NOMO-1 (cell line): ENCODE measurements around the gene NELFB.
A peak's percentile ranks its signal among the peaks of the same experiment; 100 is the strongest.
"Not testable (repeated sequence)": the region's sequence is repeated elsewhere in the genome, so short reads cannot be mapped to it uniquely, and the experiment has no call there.

Experiments used
- DNase-seq, 2 experiments: peaks; one replicate each; lab custom pipeline; 2025; ENCODE audit not compliant: unreplicated experiment in 2 of 2; lab: John Stamatoyannopoulos, UW

The NELFB gene

DNA sequence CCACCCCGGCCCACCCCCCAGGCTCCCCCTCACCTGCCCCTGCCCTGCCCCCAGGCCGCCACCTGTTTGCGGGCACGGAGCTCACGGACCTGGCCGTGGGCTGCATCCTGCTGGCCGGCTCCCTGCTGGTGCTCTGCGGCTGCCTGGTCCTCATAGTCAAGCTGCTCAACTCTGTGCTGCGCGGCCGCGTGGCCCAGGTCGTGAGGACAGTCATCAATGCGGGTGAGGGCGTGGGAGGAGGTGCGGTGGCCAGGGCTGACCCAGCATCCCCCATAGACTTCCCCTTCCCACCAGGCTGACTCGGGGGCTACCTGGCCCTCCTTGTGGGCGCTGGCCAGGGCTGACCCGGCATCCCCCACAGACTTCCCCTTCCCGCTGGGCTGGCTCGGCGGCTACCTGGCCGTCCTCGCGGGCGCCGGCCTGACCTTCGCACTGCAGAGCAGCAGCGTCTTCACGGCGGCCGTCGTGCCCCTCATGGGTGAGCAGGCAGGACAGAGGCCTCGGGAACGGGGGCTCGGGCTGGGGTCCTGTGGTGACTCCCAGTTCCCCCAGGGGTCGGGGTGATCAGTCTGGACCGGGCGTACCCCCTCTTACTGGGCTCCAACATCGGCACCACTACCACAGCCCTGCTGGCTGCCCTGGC, 21.0 kb upstream of the NELFB start:
- DNase-seq = no peak

- no peak for DNase-seq
Observed at GRCh38 chr9:137234758-137235423, 20.2 kb upstream of the NELFB start.

GRCh38 chr9:137235424-137236237, 19.5 kb upstream of the NELFB start:
- DNase-seq = no peak

DNA sequence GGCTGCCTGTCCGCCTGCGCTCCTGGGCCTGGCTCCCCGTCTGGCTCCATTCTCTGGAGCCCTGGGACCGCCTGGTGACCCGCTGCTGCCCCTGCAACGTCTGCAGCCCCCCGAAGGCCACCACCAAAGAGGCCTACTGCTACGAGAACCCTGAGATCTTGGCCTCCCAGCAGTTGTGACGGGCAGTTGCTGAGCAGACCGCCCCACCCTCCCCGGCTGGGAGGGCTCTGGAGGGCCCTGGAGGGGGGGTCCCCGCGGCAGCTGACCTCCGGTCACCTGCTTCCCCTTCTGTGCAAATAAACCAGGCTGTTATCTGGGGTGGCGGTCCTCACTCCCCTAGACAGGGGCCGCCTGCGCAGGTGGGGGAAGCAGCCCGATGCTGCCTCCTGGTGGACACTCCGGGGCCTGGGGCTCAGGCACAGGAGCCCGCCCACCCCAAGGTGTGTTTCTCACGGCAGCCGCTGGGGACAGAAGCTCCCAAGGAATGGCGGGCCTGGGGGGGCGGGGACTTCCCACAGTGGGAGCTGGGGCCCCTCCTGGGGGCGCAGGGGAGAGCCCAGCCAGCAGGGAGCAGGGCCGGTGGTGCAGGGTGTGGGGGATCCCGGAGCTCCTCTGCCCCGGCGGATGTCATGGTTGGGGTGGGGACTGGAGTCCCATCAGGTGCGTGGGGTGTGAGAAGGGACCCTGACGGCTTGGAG, 18.7 kb upstream of the NELFB start:
- peak; percentile 80 to 93 for DNase-seq

GRCh38 chr9:137236936-137237421, 18.1 kb upstream of the NELFB start:
- no peak for DNase-seq

DNA sequence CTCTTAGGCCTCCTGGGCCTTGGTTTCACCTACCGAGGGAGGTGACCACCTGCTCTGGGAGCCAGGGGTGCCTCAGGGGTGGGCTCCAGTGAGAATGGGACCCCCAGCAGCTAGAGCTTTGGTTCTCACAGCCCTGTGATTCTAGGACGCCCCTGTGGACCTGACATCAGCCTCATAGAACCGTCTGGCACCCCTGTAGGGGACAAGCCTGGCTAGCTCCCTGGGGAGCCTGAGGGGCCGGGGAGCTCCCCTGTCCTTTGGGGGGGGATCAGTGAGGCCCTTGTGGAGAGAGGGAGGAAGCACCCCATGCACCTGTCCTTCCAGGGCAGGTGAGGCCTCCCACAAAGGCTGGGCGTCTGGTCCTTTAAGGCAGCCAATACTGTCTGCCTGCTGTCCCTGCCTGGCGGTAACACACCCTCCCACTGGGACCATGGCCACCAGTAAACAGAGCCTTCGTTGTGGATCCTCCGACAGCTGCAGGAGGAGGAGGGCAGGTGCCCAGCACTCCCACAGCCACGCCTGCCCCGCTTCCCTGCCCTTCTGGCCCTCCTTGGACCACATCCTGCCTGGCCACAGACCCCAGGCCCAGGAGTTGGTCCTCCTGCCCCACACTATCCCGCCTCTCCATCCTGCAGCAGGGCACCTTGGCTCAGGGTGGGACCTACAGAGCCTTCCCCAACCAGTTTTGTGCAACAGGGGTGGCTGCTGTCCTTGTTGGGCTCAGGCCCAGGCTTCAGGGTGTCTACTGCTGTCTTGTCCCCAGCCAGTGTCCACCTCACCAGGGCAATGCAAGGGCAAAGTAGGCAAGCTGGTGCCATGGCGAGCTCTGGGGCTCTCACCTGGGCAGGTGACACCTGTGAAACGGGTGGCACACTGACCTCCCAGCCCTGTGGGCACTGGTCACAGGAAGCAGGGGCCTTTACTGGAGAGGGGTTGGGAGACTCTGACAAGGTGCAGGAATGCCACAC, 17.1 kb upstream of the NELFB start:
- no peak for DNase-seq

DNA sequence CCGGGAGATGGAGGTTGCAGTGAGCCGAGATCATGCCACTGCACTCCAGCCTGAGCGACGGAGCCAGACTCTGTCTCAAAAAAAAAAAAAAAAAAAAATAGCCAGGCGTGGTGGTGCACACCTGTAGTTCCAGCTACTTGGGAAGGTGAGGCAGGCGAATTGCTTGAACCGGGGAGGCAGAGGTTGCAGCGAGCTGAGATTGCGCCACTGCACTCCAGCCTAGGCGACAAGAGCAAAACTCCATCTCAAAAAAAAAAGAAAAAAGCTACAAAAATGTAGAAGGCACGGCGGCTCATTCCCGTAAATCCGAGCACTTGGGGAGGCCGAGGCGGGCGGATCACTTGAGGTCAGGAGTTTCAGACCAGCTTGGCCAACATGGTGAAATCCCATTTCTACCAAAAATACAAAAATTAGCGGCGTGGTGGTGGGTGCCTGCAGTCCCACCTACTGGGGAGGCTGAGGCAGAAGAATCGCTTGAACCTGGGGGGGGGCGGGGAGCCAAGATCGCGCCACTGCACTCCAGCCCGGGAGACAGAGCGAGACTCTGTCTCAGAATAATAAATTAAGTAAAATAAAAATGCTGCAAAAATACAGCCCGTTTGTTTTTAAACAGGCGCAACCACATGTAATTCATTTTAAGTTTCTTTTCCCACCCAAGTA, 15.5 kb upstream of the NELFB start:
- DNase-seq = not testable (repeated sequence)

GRCh38 chr9:137240318-137240840, 14.7 kb upstream of the NELFB start:
- DNase-seq = peak; percentile 85 to 88

GRCh38 chr9:137240841-137241489, 14.2 kb upstream of the NELFB start, which contains the start of gene TUBB4B:
Gene TUBB4B (plus strand): TSS chr9:137241287. CDS start chr9:137241361, 74 bp downstream.
- peak; percentile 100 for DNase-seq

DNA sequence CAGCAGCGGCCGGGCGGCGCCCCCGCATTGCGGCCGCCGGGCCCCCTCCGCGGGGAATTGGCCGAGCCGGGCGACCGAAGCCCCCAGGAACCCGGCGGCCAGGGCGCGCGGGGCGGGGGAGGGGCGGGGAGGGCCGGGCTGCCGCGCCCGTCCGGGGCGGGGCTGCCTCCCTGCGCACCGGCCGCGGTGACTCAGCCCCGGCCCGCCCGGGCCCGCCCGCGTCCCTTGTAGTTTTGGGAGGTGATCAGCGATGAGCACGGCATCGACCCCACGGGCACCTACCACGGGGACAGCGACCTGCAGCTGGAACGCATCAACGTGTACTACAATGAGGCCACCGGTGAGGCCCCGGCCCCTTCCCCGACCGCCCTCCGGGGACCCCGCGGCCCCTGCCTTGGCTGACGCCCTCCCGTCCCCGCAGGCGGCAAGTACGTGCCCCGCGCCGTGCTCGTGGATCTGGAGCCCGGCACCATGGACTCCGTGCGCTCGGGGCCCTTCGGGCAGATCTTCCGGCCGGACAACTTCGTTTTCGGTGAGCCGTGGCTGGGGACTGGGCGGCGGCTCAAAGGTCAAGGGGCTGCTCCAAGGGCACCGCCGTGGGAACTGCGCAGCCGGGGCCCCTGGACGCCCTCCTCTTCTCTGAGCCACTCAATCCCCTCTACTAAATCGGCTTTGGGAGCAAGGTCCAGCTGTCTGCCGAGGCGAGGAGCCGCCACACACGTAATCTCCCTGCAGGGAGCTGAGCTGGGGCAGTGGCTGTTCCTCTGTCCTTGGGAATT, 13.4 kb upstream of the NELFB start:
- peak; percentile 47 to 74 for DNase-seq

GRCh38 chr9:137242269-137243203, 12.6 kb upstream of the NELFB start:
- no peak for DNase-seq

DNA sequence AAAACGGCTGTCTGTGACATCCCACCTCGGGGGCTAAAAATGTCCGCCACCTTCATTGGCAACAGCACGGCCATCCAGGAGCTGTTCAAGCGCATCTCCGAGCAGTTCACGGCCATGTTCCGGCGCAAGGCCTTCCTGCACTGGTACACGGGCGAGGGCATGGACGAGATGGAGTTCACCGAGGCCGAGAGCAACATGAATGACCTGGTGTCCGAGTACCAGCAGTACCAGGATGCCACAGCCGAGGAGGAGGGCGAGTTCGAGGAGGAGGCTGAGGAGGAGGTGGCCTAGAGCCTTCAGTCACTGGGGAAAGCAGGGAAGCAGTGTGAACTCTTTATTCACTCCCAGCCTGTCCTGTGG, 11.9 kb upstream of the NELFB start:
- not testable (repeated sequence) for DNase-seq

- no peak for DNase-seq
Observed at GRCh38 chr9:137243626-137244485, 11.3 kb upstream of the NELFB start.

DNA sequence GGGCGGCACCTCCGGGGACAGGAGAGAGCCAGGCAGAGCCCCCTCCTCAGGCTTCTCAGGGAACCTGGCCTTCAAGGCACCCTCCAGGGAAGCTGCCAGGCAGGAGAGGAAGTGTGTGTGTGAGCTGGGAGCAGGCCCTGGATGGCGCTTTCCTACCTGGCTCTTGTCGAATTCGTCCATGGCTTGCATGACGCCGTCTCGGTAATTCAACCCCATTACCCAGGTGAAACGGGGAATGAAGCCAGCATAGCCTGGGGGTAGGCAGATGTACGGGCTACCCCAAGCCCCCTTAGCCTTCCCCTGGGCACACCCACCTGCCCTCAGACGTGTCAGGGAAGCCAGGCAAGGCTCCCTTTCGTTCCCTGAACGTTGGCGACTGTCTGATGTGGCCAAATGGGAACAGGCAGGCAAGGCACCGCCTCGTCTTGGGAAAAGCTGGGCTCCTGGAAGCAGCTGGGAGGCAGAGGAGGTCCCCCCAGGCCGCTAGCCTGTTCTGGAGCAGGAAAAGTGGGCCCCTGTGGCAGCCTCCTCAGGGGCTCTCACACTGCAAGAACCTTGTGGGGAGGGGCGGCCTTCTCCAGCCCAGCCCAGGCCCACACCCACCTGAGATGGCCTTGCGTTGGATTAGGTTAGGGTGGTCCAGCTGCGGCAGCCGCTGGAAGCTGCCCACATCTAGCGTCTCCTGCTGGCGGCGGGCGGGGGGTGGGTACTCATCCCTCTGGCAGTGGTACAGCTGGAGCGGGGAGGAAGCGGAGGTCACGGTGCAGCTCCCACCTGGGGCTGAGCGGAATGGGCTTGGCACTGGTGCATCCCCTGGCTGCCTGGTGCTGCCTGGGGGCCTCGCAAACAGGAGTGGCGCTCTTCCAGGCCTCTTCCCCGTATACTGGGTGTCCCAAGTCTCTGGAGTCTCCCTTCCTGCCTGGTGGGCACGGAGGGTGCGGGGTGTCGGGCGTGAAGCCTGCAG, 10.4 kb upstream of the NELFB start:
- DNase-seq = no peak
